ENCODE measurements around the gene SHPK.

Gene SHPK

DNA sequence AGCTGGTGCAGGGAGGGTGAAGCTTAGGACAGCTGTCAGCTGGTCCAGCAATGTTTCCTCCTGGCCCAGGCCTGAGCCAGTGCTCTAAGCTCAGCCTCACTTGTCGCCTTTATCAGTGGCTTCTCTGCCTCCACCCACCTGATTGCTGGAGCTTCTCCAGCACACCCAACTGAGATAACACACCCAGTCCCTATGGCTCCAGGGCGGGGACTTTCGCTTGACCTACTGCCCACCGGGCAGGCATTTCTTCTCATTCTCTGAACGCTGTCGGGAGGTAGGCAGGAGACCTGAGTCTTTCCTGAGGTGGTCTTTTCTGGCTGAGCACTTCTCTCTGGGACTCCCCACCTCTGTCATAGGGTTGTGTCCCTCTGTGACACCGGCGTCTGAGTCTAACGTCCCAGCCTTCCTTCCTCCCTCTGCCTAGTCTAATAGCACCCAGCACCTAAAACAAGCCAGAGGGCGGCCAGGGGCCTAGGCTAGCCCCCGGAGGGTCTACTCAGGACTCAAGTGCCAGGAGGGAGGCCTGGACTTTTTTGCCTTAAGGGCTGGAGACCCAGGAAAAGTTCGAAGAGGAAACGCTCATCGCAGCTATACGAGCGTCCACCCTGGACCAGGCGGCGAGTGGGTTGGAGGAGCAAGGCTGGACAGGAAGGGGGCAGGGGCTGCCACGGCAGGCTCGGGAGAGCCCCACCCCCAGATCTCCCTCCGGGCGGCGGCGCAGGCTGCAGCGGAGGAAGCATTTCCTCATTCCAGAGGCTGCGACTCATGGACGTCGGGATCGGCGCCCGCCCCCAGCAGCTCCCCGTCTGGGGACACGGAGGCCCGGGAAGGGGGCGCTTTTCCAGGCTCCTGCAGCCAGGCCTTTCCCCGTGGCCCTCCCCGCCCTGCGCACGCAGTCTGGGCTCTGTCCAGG, 31.6 kb upstream of the SHPK start:
- Mint-ChIP-seq H3K4me3 (peak overlapping the region; percentile 93), H3K36me3 (peaks cover 12% of the 10 kb centered on the region), H3K9me3 (no peaks in the 10 kb centered on the region), H3K4me1 (peaks cover 39% of the 10 kb centered on the region), H3K27ac (peak overlapping the region; percentile 94), H3K27me3 (no peaks in the 10 kb centered on the region)
- ATAC-seq, result peak; percentile 20

GRCh38 chr17:3666516-3666915, 30.5 kb upstream of the SHPK start:
- H3K4me1 Mint-ChIP-seq, result peaks cover 33% of the 10 kb centered on the region
- H3K9me3 Mint-ChIP-seq, result no peaks in the 10 kb centered on the region
- ATAC-seq, result no peak
- H3K27ac Mint-ChIP-seq, result no peak overlapping the region
- peaks cover 7% of the 10 kb centered on the region for H3K36me3 Mint-ChIP-seq
- no peaks in the 10 kb centered on the region for H3K27me3 Mint-ChIP-seq
- peak overlapping the region; percentile 21 for H3K4me3 Mint-ChIP-seq

DNA sequence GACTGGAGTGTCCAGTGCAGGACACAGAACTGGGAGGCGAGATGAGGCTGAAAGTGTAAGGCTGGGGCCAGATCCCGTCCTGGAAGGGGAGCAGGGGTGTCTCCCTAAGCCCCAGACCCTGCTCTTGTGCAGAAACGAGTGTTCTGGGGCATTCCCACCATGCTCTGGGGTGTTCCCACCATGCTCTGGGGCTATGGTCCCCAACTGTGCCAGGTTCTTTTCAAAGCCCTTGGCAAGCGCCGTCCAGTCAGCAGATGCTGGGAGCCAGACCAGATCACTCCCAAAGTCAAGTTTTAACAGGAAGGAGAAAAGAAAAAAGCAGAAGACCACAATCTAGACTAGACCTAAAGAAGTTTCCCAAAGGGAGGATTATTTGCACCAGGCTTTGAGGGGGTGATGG, 29.8 kb upstream of the SHPK start:
- peaks cover 31% of the 10 kb centered on the region for H3K4me1 Mint-ChIP-seq

GRCh38 chr17:3663102-3664011, 27.3 kb upstream of the SHPK start:
- Mint-ChIP-seq H3K27me3 (no peaks in the 10 kb centered on the region), H3K27ac (no peak overlapping the region), H3K4me1 (peaks cover 14% of the 10 kb centered on the region), H3K9me3 (no peaks in the 10 kb centered on the region), H3K4me3 (no peak overlapping the region), H3K36me3 (peaks cover 6% of the 10 kb centered on the region)
- no peak for ATAC-seq

More for the DNA sequence above, 29.8 kb upstream of the SHPK start:
- Mint-ChIP-seq H3K27me3 (no peaks in the 10 kb centered on the region), H3K36me3 (peaks cover 6% of the 10 kb centered on the region), H3K4me3 (no peak overlapping the region), H3K9me3 (no peaks in the 10 kb centered on the region), H3K27ac (no peak overlapping the region)
- no peak for ATAC-seq

DNA sequence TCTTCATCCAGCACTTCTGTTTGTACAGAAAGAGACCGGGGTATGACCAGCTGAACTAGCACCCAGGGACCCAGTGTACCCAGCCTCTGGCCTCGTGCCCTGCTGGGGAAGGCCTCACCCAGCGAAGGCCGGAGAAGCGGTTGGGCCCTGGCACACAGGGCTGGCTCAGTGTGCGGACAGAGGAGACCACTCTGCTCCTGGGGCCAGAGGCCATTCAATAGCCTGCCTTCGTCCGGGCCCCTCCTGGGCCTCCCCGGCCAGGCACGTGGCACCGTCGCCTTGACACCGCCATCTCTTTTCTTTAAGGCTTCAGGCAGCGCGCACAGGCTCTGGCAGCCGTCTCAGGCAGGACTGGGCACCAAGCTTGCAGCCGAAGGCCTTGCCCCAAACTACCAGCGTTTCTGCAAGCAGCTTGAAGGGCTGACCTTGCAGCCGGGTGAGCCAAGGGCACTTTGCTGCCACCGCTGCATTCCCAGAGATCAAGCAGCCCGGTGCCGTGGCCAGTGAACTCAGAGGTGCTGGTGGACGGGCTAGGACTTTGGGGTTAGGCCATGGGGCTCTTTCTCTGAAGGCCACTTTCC, 24.4 kb upstream of the SHPK start:
- Mint-ChIP-seq H3K4me1 (peaks cover 8% of the 10 kb centered on the region), H3K36me3 (peaks cover 22% of the 10 kb centered on the region), H3K27ac (no peak overlapping the region), H3K27me3 (no peaks in the 10 kb centered on the region), H3K4me3 (no peak overlapping the region), H3K9me3 (no peaks in the 10 kb centered on the region)
- ATAC-seq, result no peak

GRCh38 chr17:3659541-3660111, 23.6 kb upstream of the SHPK start:
- peaks cover 22% of the 10 kb centered on the region for H3K36me3 Mint-ChIP-seq
- H3K4me3 Mint-ChIP-seq, result no peak overlapping the region
- peaks cover 8% of the 10 kb centered on the region for H3K4me1 Mint-ChIP-seq
- no peaks in the 10 kb centered on the region for H3K27me3 Mint-ChIP-seq
- H3K27ac Mint-ChIP-seq, result no peak overlapping the region
- no peaks in the 10 kb centered on the region for H3K9me3 Mint-ChIP-seq
- no peak for ATAC-seq

DNA sequence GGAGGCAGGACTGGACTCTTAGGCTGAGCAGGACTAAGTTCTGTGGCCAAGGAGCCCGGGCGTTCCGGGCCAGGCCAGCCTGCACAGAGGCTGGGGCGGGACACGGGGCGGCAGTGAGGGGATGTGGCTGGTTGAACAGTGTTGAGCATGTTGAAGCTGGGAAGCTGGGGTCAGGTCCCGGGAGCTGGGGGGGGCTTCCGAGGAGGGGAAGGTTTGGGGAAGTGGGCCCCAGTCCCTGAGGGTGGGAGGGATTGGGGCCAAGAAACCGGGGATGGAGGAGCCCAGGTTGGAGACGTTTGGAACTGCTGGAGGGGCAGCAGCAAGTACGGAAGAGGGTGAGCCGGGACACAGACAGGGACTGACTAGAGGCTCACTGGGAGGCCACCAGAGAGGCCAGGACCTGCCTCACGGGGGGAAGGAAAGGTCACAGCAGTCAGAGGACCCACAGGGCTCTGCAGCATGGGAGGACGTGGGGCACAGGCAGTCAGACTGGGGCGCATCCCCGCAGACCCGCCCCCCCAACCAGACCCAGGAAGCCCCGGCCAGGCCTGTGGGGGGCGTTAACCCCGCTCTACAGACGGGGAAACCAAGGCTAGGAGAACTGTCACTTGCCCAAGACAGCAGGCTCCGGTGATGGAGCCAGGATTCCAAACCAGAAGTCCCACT, 22.9 kb upstream of the SHPK start:
- Mint-ChIP-seq H3K4me3 (no peak overlapping the region), H3K9me3 (no peaks in the 10 kb centered on the region), H3K27ac (no peak overlapping the region), H3K27me3 (no peaks in the 10 kb centered on the region), H3K36me3 (peaks cover 16% of the 10 kb centered on the region), H3K4me1 (peaks cover 8% of the 10 kb centered on the region)
- ATAC-seq, result no peak

GRCh38 chr17:3657874-3658783, 22.1 kb upstream of the SHPK start:
- Mint-ChIP-seq H3K4me1 (peaks cover 8% of the 10 kb centered on the region), H3K4me3 (no peak overlapping the region), H3K36me3 (peaks cover 16% of the 10 kb centered on the region), H3K9me3 (no peaks in the 10 kb centered on the region), H3K27me3 (no peaks in the 10 kb centered on the region), H3K27ac (no peak overlapping the region)
- peak; percentile 22 for ATAC-seq

- Mint-ChIP-seq H3K9me3 (no peaks in the 10 kb centered on the region), H3K27me3 (no peaks in the 10 kb centered on the region), H3K4me3 (no peak overlapping the region), H3K27ac (no peak overlapping the region), H3K4me1 (peaks cover 8% of the 10 kb centered on the region), H3K36me3 (peaks cover 16% of the 10 kb centered on the region)
- ATAC-seq, result peak; percentile 9
Measured at GRCh38 chr17:3657588-3657869, 21.5 kb upstream of the SHPK start.

DNA sequence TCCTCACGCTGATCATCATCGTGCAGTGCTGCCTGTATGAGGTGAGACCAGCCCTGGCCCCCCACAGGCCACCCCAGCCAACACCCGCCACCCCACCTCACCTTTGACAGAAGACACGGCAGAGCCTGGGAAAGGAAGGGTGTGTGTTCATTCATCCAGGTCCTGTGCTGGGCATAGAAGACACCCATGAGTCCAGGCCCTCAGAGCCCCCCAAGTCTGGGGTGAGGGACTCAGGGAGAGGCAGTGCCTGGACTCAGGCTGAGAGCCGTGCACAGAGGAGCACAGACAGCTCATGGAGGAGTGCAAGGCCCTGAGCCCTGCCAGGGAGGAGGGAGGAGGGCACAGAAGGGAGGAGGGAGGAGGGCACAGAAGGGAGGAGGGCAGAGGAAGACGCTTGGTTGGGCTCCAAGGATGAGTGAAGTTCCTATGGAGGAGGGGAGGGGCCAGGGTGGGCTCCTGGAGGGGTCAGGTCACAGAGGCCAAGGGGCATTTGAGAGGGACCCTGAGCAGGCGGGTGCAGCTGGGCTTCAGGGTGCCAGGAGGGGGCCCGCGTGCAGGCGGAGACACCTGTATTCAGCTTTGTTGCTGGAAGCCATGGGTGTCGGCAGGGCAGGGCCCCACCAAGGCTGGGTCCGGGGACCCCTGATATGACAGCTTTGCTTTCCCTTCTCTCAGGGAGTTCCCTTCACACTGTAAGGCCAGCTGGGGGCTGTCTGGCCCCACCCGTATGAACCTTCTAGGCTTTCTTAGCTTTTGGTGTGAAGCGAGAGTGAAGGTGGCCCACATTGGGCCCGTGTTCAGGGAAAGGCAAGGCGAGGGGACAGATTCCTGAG, 20.9 kb upstream of the SHPK start:
- Mint-ChIP-seq H3K9me3 (no peaks in the 10 kb centered on the region), H3K4me3 (no peak overlapping the region), H3K36me3 (peaks cover 16% of the 10 kb centered on the region), H3K4me1 (peaks cover 8% of the 10 kb centered on the region), H3K27ac (peak overlapping the region; percentile 31), H3K27me3 (no peaks in the 10 kb centered on the region)
- no peak for ATAC-seq

DNA sequence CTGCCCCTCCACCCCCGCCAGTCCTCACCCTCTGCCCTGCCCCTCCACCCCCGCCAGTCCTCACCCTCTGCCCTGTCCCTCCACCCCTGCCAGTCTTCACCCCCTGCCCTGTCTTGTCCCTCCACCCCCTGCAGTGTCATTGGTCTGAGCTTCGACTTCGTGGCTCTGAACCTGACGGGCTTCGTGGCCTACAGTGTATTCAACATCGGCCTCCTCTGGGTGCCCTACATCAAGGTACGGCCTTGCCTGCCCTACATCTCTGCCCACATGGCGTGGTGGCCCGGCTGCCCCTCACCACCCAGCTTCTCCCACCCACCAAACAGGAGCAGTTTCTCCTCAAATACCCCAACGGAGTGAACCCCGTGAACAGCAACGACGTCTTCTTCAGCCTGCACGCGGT, 20.3 kb upstream of the SHPK start:
- peak; percentile 3 for ATAC-seq
- H3K27ac Mint-ChIP-seq, result peak overlapping the region; percentile 31

DNA sequence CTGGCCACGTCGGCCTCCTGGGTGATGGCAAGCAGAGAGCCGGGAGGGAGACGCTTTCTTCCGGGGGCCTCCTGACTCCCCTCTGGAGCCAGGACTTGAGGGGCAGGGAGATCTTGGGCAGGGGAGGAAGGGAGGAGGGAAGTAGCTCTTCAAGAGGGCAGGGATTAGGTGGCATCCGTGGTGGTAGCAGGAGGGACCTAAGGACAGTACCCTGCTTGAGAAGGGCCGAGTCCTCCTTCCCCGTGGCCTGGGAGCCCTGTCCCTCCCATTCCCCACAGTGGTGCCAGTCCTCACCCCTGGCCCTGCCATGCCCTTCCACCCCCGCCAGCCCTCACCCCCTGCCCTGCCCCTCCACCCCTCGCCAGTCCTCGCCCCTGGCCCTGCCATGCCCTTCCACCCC, 19.7 kb upstream of the SHPK start:
- Mint-ChIP-seq H3K27ac (no peak overlapping the region), H3K4me1 (peaks cover 8% of the 10 kb centered on the region), H3K4me3 (no peak overlapping the region), H3K27me3 (no peaks in the 10 kb centered on the region), H3K9me3 (no peaks in the 10 kb centered on the region), H3K36me3 (peaks cover 16% of the 10 kb centered on the region)
- ATAC-seq, result no peak

More for the DNA sequence above, 20.3 kb upstream of the SHPK start:
- Mint-ChIP-seq H3K36me3 (peaks cover 16% of the 10 kb centered on the region), H3K4me3 (no peak overlapping the region), H3K9me3 (no peaks in the 10 kb centered on the region), H3K27me3 (no peaks in the 10 kb centered on the region), H3K4me1 (peaks cover 8% of the 10 kb centered on the region)

GRCh38 chr17:3647769-3648555, 11.9 kb upstream of the SHPK start:
- H3K27me3 Mint-ChIP-seq, result no peaks in the 10 kb centered on the region
- peaks cover 44% of the 10 kb centered on the region for H3K4me1 Mint-ChIP-seq
- no peaks in the 10 kb centered on the region for H3K9me3 Mint-ChIP-seq
- no peak overlapping the region for H3K27ac Mint-ChIP-seq
- no peak overlapping the region for H3K4me3 Mint-ChIP-seq
- peak; percentile 56 for ATAC-seq
- peaks cover 19% of the 10 kb centered on the region for H3K36me3 Mint-ChIP-seq

Data from stimulated activated memory B cell treated with anti-CD40 and anti-IgM and Interleukin-4, amounts not matched to agents 10 μg/mL and 1 μg/mL and 100 μg/mL, for 72 hours (primary cell).